IMR-90 (cell line): ENCODE results near the gene PLS1. TPM values are rescaled to one million over a fixed set of nuclear protein-coding genes. Genes with fewer than 3 reads are reported as not detected.

ENCODE experiments used
- ATAC-seq: fragments of 200-7000 bp; cut with Tn5 transposase; 2 replicates; pipeline ENCODE4 v1.9.1; 2020; ENCODE audit warnings: low read depth, mild to moderate bottlenecking, moderate library complexity
- BruUV-seq: library from RNA; stranded (reverse); fragments of 400-500 nt; replicated peaks from 2 replicates; lab custom pipeline; 2021; lab: Mats Ljungman, UMichigan
- CTCF ChIA-PET: fragments of 300-600 bp; formaldehyde crosslinking; extraction: SDS; loops from one replicate; lab custom pipeline; 2021; ENCODE audit warnings: antibody characterized with exemption; lab: Yijun Ruan, JAX
- POLR2A ChIA-PET: fragments of 300-600 bp; sonication (Branson Sonifier 250); formaldehyde crosslinking; loops from one replicate; lab custom pipeline; 2022; ENCODE audit warnings: antibody characterized with exemption; ENCODE audit not compliant: unreplicated experiment; lab: Charles Lee
- DNase-seq: peaks from one replicate; pipeline ENCODE4 v3.0.0; 2013
- H2AFZ ChIP-seq: replicated peaks from 2 replicates; pipeline ENCODE3; 2013; ENCODE audit warnings: low read length, mild to moderate bottlenecking; ENCODE audit not compliant: poor library complexity
- H2AK5ac ChIP-seq: 2 replicates; pipeline ENCODE4 v1.6.1; 2013; ENCODE audit warnings: low read depth, low read length, inconsistent platforms
- H2AK9ac ChIP-seq: replicated peaks from 2 replicates; pipeline ENCODE3; 2013; ENCODE audit warnings: mild to moderate bottlenecking, low read depth, low read length, moderate library complexity; ENCODE audit not compliant: poor library complexity
- H2BK120ac ChIP-seq: 2 replicates; pipeline ENCODE4 v1.6.1; 2013; ENCODE audit warnings: low read depth, low read length, inconsistent platforms
- H2BK15ac ChIP-seq: 3 replicates; pipeline ENCODE4 v1.6.1; 2013; ENCODE audit warnings: low read depth, low read length, inconsistent platforms
- H2BK20ac ChIP-seq: 2 replicates; pipeline ENCODE4 v1.6.1; 2013; ENCODE audit warnings: low read depth, mild to moderate bottlenecking, inconsistent platforms, low read length, moderate library complexity
- H2BK5ac ChIP-seq: 2 replicates; pipeline ENCODE4 v1.6.1; 2013; ENCODE audit warnings: mild to moderate bottlenecking, low read depth, low read length, inconsistent platforms; ENCODE audit not compliant: poor library complexity, severe bottlenecking
- H3K14ac ChIP-seq: replicated peaks from 2 replicates; pipeline ENCODE4 v1.6.1; 2013; ENCODE audit warnings: low read depth, low read length, inconsistent platforms
- H3K18ac ChIP-seq: 2 replicates; pipeline ENCODE4 v1.6.1; 2013; ENCODE audit warnings: low read depth, low read length, control low read depth
- H3K23ac ChIP-seq: 2 replicates; pipeline ENCODE4 v1.6.1; 2013; ENCODE audit warnings: low read depth, low read length, inconsistent platforms
- H3K27ac ChIP-seq: 2 replicates; pipeline ENCODE4 v1.5.1; 2013; ENCODE audit warnings: mild to moderate bottlenecking, control low read depth, low read length; ENCODE audit not compliant: insufficient read depth
- H3K27me3 ChIP-seq: 2 replicates; pipeline ENCODE4 v1.6.1; 2013; ENCODE audit warnings: low read length; ENCODE audit not compliant: control insufficient read depth, insufficient read depth
- H3K36me3 ChIP-seq: 2 replicates; pipeline ENCODE4 v1.6.1; 2013; ENCODE audit warnings: low read length, mixed read lengths; ENCODE audit not compliant: control insufficient read depth, insufficient read depth
- H3K4ac ChIP-seq: 2 replicates; pipeline ENCODE4 v1.6.1; 2013; ENCODE audit warnings: low read depth, low read length, inconsistent platforms
- H3K4me1 ChIP-seq: 2 replicates; pipeline ENCODE4 v1.6.1; 2013; ENCODE audit warnings: low read length, mixed read lengths; ENCODE audit not compliant: control insufficient read depth, insufficient read depth
- H3K4me2 ChIP-seq: 2 replicates; pipeline ENCODE4 v1.6.1; 2013; ENCODE audit warnings: low read depth, mild to moderate bottlenecking, control low read depth, low read length, moderate library complexity
- H3K4me3 ChIP-seq: 2 replicates; pipeline ENCODE4 v1.5.1; 2013; ENCODE audit warnings: low read depth, mild to moderate bottlenecking, control low read depth, low read length, moderate library complexity; ENCODE audit not compliant: insufficient read depth
- H3K56ac ChIP-seq: 2 replicates; pipeline ENCODE4 v1.6.1; 2013; ENCODE audit warnings: low read length, inconsistent platforms; ENCODE audit not compliant: insufficient read depth; ENCODE audit errors: extremely low read depth
- H3K79me1 ChIP-seq, 2 experiments: 2 replicates each; pipeline ENCODE4 v1.6.1; 2013; ENCODE audit warnings: low read length in 2 of 2, inconsistent platforms in 1 of 2, low read depth in 1 of 2
- H3K9ac ChIP-seq: 2 replicates; pipeline ENCODE4 v1.6.1; 2013; ENCODE audit warnings: low read depth, low read length, control low read depth
- H3K9me1 ChIP-seq: 2 replicates; pipeline ENCODE4 v1.6.1; 2013; ENCODE audit warnings: low read length, inconsistent platforms; ENCODE audit not compliant: insufficient read depth
- H3K9me3 ChIP-seq: 2 replicates; pipeline ENCODE4 v1.6.1; 2013; ENCODE audit warnings: low read length; ENCODE audit not compliant: control insufficient read depth, insufficient read depth
- H4K20me1 ChIP-seq: 2 replicates; pipeline ENCODE4 v1.6.1; 2013; ENCODE audit warnings: low read length, inconsistent platforms; ENCODE audit not compliant: insufficient read depth
- H4K5ac ChIP-seq: 2 replicates; pipeline ENCODE4 v1.6.1; 2013; ENCODE audit warnings: mild to moderate bottlenecking, low read depth, low read length, control low read depth
- H4K8ac ChIP-seq, 2 experiments: 2 replicates each; pipeline ENCODE4 v1.6.1; 2013; ENCODE audit warnings: low read depth in 2 of 2, low read length in 2 of 2, control low read depth in 1 of 2, inconsistent platforms in 1 of 2
- H4K91ac ChIP-seq: 2 replicates; pipeline ENCODE4 v1.6.1; 2013; ENCODE audit warnings: low read depth, low read length, inconsistent platforms; ENCODE audit not compliant: insufficient read depth
- BHLHE40 ChIP-seq: fragments of 150-350 bp; IDR thresholded peaks from 2 replicates; pipeline ENCODE4 v1.6.1; 2016; ENCODE audit warnings: mild to moderate bottlenecking, low read depth, low read length
- CHD1 ChIP-seq: IDR thresholded peaks from 2 replicates; pipeline ENCODE4 v1.6.1; 2012; ENCODE audit warnings: low read depth, low read length, improper control_type of control experiment
- FOS ChIP-seq: fragments of 150-350 bp; IDR thresholded peaks from 2 replicates; pipeline ENCODE4 v1.6.1; 2016; ENCODE audit warnings: low read depth, low read length
- RCOR1 ChIP-seq: IDR thresholded peaks from 2 replicates; pipeline ENCODE4 v1.6.1; 2012; ENCODE audit warnings: mild to moderate bottlenecking, low read length, improper control_type of control experiment; ENCODE audit not compliant: insufficient replicate concordance
- WGBS, 2 experiments: methylation state at CpG; one replicate each; pipeline versions ENCODE4 v1.1.5 to v1.1.7; 2013; ENCODE audit warnings: missing lambda C conversion rate in 2 of 2; ENCODE audit not compliant: insufficient read length in 1 of 2; ENCODE audit errors: extremely low coverage in 2 of 2; 5-methylcytosine and 5-hydroxymethylcytosine counted together
- dilution Hi-C: fragments of 300-500 bp; cut with HindIII; formaldehyde crosslinking; loops from one replicate; pipeline ENCODE4 v1.14.3; 2018; ENCODE audit warnings: low sequenced_read_pairs; ENCODE audit not compliant: unreplicated experiment
- in situ Hi-C: fragments of 300-500 bp; cut with MboI; formaldehyde crosslinking; loops from 3 replicates; pipeline ENCODE4 v1.14.3; 2019; ENCODE audit warnings: low sequenced_read_pairs, inconsistent platforms, mixed read lengths
- intact Hi-C: fragments of 100-400 bp; cut with micrococcal nuclease; formaldehyde crosslinking; loops from 2 replicates; pipeline ENCODE4 v1.10.0; 2022
- polyA plus RNA-seq, 3 experiments: library from polyadenylated mRNA; depleted of rRNA; stranded (reverse); fragments of >200 nt; gene quantifications; 2 replicates each; pipeline ENCODE4 v1.2.3, GENCODE V29; 2012; ENCODE audit warnings: low replicate concordance in 1 of 3
- total RNA-seq: library from RNA; depleted of rRNA; stranded (reverse); fragments of >200 nt; gene quantifications from 2 replicates; pipeline ENCODE4 v1.2.3, GENCODE V29; 2012
- TF ChIP-seq, protein P1 (sequence below): fragments of 150-350 bp; IDR thresholded peaks from 2 replicates; pipeline ENCODE4 v1.6.1; 2017; ENCODE audit warnings: mild to moderate bottlenecking, antibody characterized with exemption, low read length, low read depth

The PLS1 gene
- total and polyA plus RNA-seq, 2 of the 4 experiments (the other 2 are of a cell fraction): 0.29 to 0.90 TPM

DNA sequence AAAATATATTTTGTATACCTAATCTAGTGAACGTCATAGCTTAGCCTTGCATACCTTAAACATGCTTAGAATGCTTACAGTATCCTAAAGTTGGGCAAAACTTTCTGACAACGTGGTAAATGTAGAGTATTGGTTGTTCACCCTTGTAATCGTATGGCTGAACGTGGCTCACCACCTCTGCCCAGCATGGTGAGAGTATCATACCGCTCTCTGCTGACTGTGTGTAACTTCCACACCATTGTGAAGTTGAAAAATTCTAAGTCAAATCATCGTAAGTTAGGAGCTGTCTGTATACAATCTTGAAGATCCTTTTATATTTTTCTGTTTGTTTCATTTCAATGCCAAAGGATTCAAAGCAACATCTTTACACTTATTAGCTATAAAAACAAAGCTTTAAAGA, 64.2 kb downstream of the PLS1 start:
- POLR2A ChIA-PET: no interaction called here
- intact Hi-C loops: no loop called here

More for the DNA sequence above, 64.2 kb downstream of the PLS1 start:
- Histone ChIP-seq H2BK120ac (no peak overlapping the region), H3K4me1 (no peaks in the 10 kb centered on the region), H3K9me3 (no peaks in the 10 kb centered on the region), H4K8ac (no peak overlapping the region), H3K56ac (no peak overlapping the region), H3K9ac (no peak overlapping the region), H2AFZ (no peak overlapping the region), H3K79me1 (no peaks in the 10 kb centered on the region), H4K20me1 (no peaks in the 10 kb centered on the region), H4K5ac (no peak overlapping the region), H3K18ac (no peak overlapping the region), H3K27ac (no peak overlapping the region), H4K91ac (no peak overlapping the region), H3K4me3 (no peak overlapping the region), H3K9me1 (no peaks in the 10 kb centered on the region), H2BK20ac (no peak overlapping the region), H3K27me3 (no peaks in the 10 kb centered on the region), H3K36me3 (no peaks in the 10 kb centered on the region), H3K4me2 (peak overlapping the region; percentile 35; the same call in 1 of the 2 replicates), H3K4ac (no peak overlapping the region), H2BK5ac (no peak overlapping the region), H2BK15ac (no peak overlapping the region), H2AK9ac (no peak overlapping the region), H3K14ac (no peak overlapping the region), H2AK5ac (no peak overlapping the region), H3K23ac (no peak overlapping the region)
- TF ChIP-seq, protein P1, sequence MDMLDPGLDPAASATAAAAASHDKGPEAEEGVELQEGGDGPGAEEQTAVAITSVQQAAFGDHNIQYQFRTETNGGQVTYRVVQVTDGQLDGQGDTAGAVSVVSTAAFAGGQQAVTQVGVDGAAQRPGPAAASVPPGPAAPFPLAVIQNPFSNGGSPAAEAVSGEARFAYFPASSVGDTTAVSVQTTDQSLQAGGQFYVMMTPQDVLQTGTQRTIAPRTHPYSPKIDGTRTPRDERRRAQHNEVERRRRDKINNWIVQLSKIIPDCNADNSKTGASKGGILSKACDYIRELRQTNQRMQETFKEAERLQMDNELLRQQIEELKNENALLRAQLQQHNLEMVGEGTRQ: no peak
- no peak for TF ChIP-seq FOS
- no peak for TF ChIP-seq CHD1
- no peak for TF ChIP-seq BHLHE40
- TF ChIP-seq RCOR1: no peak
- CTCF ChIA-PET: no interaction called here
- ATAC-seq (no peak), DNase-seq (no peak)
- WGBS, 2 experiments: no CpG with 5 or more reads among the region's 6 CpGs
- BruUV-seq: no TSS peak
- in situ Hi-C loops: no loop called here
- dilution Hi-C loops: no loop called here
